ENCODE data around the gene STMN1.

DNA sequence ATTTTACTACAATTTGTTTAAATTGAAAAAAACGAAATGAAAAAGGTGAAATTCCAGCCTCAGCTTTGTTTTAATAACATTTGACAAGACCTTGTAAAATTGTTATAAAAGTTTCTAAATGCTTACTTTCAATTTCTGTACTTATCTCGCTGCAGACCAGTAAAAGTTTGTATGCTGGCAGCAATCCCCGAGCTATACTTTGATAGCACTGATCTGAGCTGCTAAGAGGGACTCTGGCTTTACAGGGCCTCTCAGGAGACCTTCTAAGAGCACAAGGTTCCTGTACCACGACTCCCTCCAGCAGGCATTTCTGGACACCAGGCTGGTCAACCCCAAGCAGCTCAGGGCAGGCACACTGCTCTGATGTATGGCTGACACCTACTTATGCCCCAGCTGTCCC, 13.1 kb downstream of the STMN1 start:
- TF ChIP-seq HDAC2 (IDR thresholded peaks at IDR 0.05) = no peak
- TF ChIP-seq, protein P1, sequence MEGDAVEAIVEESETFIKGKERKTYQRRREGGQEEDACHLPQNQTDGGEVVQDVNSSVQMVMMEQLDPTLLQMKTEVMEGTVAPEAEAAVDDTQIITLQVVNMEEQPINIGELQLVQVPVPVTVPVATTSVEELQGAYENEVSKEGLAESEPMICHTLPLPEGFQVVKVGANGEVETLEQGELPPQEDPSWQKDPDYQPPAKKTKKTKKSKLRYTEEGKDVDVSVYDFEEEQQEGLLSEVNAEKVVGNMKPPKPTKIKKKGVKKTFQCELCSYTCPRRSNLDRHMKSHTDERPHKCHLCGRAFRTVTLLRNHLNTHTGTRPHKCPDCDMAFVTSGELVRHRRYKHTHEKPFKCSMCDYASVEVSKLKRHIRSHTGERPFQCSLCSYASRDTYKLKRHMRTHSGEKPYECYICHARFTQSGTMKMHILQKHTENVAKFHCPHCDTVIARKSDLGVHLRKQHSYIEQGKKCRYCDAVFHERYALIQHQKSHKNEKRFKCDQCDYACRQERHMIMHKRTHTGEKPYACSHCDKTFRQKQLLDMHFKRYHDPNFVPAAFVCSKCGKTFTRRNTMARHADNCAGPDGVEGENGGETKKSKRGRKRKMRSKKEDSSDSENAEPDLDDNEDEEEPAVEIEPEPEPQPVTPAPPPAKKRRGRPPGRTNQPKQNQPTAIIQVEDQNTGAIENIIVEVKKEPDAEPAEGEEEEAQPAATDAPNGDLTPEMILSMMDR (IDR thresholded peaks at IDR 0.05) = no peak
- TF ChIP-seq MAZ (IDR thresholded peaks at IDR 0.05; ENCODE audit: borderline replicate concordance, low read depth, low read length) = no peak
- TF ChIP-seq NR3C1 (IDR thresholded peaks at IDR 0.05) = no peak
- no peak for TF ChIP-seq KDM1A (IDR thresholded peaks at IDR 0.05; ENCODE audit: low read depth)
- TF ChIP-seq SMC3 (IDR thresholded peaks at IDR 0.05) = no peak
- no peak for TF ChIP-seq POLR2A (IDR thresholded peaks at IDR 0.05; ENCODE audit: low read length)
- TF ChIP-seq, protein P2, sequence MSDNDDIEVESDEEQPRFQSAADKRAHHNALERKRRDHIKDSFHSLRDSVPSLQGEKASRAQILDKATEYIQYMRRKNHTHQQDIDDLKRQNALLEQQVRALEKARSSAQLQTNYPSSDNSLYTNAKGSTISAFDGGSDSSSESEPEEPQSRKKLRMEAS (IDR thresholded peaks at IDR 0.05) = no peak
- TF ChIP-seq CEBPB (IDR thresholded peaks at IDR 0.05) = no peak
- TF ChIP-seq ZC3H11A (IDR thresholded peaks at IDR 0.05) = no peak
- no peak for TF ChIP-seq BHLHE40 (IDR thresholded peaks at IDR 0.05; ENCODE audit: low read depth, low read length)
- no peak for TF ChIP-seq EP300 (IDR thresholded peaks at IDR 0.05)
- TF ChIP-seq JUNB (IDR thresholded peaks at IDR 0.05) = no peak
- no peak for TF ChIP-seq POLR2AphosphoS2 (conservative IDR thresholded peaks at IDR 0.05; ENCODE audit: low read length)

All from A549 (cell line).